Testis (tissue), 2 donors: ENCODE results near the gene GNAO1.

Source experiments
- POLR2A ChIP-seq: fragments of 450-650 bp; IDR thresholded peaks from one replicate; pipeline ENCODE4 v1.6.1; 2017; ENCODE audit warnings: antibody characterized with exemption, mild to moderate bottlenecking, moderate library complexity
- TF ChIP-seq, protein P1 (sequence below), 3 experiments: fragments of 450-650 bp in 2 of 3; fragments of 200-600 bp in 1 of 3; sonication (generic) in 1 of 3; IDR thresholded peaks; one replicate each; pipeline ENCODE4 v1.5.1; 2016 to 2019; ENCODE audit warnings: antibody characterized with exemption in 3 of 3, mild to moderate bottlenecking in 2 of 3, moderate library complexity in 1 of 3

GRCh38 chr16:56341656-56342399 is 150.5 kb downstream of the GNAO1 start:
- TF ChIP-seq POLR2A, result no peak
- TF ChIP-seq, protein P1, sequence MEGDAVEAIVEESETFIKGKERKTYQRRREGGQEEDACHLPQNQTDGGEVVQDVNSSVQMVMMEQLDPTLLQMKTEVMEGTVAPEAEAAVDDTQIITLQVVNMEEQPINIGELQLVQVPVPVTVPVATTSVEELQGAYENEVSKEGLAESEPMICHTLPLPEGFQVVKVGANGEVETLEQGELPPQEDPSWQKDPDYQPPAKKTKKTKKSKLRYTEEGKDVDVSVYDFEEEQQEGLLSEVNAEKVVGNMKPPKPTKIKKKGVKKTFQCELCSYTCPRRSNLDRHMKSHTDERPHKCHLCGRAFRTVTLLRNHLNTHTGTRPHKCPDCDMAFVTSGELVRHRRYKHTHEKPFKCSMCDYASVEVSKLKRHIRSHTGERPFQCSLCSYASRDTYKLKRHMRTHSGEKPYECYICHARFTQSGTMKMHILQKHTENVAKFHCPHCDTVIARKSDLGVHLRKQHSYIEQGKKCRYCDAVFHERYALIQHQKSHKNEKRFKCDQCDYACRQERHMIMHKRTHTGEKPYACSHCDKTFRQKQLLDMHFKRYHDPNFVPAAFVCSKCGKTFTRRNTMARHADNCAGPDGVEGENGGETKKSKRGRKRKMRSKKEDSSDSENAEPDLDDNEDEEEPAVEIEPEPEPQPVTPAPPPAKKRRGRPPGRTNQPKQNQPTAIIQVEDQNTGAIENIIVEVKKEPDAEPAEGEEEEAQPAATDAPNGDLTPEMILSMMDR (IDR thresholded peaks at IDR 0.05), result no peak
